Measurements from ENCODE around the gene DDIAS.

Gene DDIAS

GRCh38 chr11:82889133-82890001 is 12.2 kb upstream of the DDIAS start:
- H3K4me3 ChIP-seq (ENCODE audit: low read length), result no peak overlapping the region
- DNase-seq (ENCODE audit: low read depth), result no peak
- TF ChIP-seq CTCF (IDR thresholded peaks at IDR 0.05; ENCODE audit: insufficient read depth, low read depth, low read length, missing control alignments), result no peak

DNA sequence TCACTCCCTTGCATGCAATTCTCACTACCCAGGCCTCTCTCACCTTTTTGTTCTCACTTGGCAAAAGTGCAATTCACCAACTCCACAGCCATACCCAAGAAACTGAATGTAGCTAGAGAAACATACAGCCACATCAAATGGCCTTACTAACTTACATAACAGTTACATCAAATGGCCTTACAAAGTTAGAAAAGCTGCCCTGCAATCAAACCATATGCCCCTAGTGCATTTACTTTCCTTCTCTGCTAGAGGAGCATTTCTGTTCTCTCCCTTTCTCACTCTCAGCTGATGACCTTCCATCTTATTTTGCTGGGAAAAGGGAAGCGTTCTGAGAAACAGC is 11.6 kb upstream of the DDIAS start:
- no peak overlapping the region for H3K4me3 ChIP-seq (ENCODE audit: low read length)
- no peak for TF ChIP-seq CTCF (IDR thresholded peaks at IDR 0.05; ENCODE audit: insufficient read depth, low read depth, low read length, missing control alignments)
- no peak for DNase-seq (ENCODE audit: low read depth)

DNA sequence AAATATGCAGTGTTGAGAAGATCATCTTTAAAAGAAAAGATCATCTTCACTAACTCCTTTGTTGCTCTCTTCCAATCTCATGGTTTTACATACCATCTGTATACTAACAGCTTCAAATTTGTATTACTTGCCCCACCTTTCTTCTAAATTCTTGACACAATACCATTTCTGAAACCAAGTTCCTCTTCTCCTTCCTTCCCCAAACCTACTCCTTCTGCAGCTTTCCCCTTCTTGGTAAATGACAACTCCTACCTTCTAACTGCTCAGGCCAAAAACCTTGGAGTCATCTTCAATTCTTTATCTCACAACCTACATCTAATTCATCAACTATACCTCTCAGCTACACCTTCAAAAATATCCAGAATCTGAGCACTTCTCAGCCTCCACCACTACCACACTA is 10.6 kb upstream of the DDIAS start:
- H3K4me3 ChIP-seq (ENCODE audit: low read length), result no peak overlapping the region
- no peak for TF ChIP-seq CTCF (IDR thresholded peaks at IDR 0.05; ENCODE audit: insufficient read depth, low read depth, low read length, missing control alignments)
- no peak for DNase-seq (ENCODE audit: low read depth)

DNA sequence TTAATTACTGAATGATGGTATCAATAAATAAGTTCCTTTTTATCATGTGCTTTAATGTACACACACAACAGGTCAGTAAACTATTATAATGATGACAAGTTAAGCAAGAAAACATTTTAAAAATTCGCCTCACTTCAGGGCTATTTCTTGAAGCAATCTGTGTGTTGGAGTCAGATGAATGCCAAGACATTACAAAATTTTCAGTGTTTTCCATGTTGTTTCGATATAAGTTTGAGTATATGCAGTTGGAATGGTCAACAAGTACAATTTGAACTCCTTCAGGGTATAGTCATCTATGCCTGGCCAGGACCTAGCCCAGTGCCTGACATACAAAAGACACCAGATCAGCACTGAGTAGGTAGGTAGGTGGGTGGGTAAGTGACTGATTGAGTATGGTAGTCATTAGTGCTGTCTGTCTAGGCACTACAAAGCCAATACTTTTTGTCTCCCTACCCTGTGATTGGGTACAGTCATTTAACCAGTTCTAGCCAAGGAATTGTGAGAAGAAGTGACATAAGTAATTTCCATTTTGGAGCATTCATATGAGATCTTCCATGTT is 8.8 kb upstream of the DDIAS start:
- no peak overlapping the region for H3K4me3 ChIP-seq (ENCODE audit: low read length)

GRCh38 chr11:82895437-82896091 is 6.0 kb upstream of the DDIAS start:
- TF ChIP-seq CTCF (IDR thresholded peaks at IDR 0.05; ENCODE audit: insufficient read depth, low read depth, low read length, missing control alignments), result no peak
- H3K4me3 ChIP-seq (ENCODE audit: low read length), result no peak overlapping the region
- no peak for DNase-seq (ENCODE audit: low read depth)

More for the DNA sequence above, 8.8 kb upstream of the DDIAS start:
- DNase-seq (ENCODE audit: low read depth), result no peak
- no peak for TF ChIP-seq CTCF (IDR thresholded peaks at IDR 0.05; ENCODE audit: insufficient read depth, low read depth, low read length, missing control alignments)

DNA sequence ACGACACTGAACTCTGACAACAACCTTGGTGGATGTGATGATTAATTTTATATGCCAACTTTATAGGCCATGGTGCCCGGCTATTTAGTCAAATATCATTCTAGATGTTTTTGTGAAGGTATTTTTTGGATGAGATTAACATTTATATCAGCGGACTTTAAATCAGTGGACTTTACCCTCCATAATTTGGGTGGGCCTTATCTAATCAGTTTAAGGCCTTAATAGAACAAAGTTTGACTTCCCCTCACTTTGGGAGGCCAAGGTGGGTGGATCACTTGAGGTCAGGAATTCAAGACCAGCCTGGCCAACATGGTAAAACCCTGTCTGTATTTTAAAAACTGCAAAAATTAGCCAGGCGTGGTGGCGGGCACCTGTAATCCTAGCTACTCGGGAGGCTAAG is 5.4 kb upstream of the DDIAS start:
- no peak for TF ChIP-seq CTCF (IDR thresholded peaks at IDR 0.05; ENCODE audit: insufficient read depth, low read depth, low read length, missing control alignments)
- DNase-seq (ENCODE audit: low read depth), result no peak
- no peak overlapping the region for H3K4me3 ChIP-seq (ENCODE audit: low read length)
